Measurements from ENCODE around the gene NF1. TPM values are rescaled to one million over a fixed set of nuclear protein-coding genes. Genes with fewer than 3 reads are reported as not detected.

The NF1 gene
- total RNA-seq (2022; extraction: Qiagen RNA extraction; ENCODE audit: low read depth) = 13.7 to 20.8 TPM (median 18.7 TPM) in 5 replicates

GRCh38 chr17:31094600-31095235 lies at the start of gene NF1:
Gene NF1 (plus strand): TSS chr17:31094977. CDS start chr17:31095310, 333 bp downstream.

GRCh38 chr17:31297090-31297489 lies 202.3 kb downstream of the NF1 start, which contains the start of gene OMG:
Gene OMG (minus strand): TSS chr17:31297239. CDS start chr17:31296331, 908 bp downstream.

GRCh38 chr17:31313982-31314781 lies 219.4 kb downstream of the NF1 start, which contains the start of gene EVI2B:
Gene EVI2B (minus strand): TSS chr17:31314054. CDS start chr17:31305609, 8,445 bp downstream.

GRCh38 chr17:31321481-31321880 lies 226.7 kb downstream of the NF1 start, which contains the start of gene EVI2A:
Gene EVI2A (minus strand): TSS chr17:31321622. CDS start chr17:31319013, 2,609 bp downstream.

GRCh38 chr17:31391496-31391949 lies 296.7 kb downstream of the NF1 start, which contains the start of gene RAB11FIP4:
Gene RAB11FIP4 (plus strand): TSS chr17:31391675. CDS start chr17:31391853, 178 bp downstream.

Other genes with a start within 250 kb of the NF1 start
- 19.1 to 30.5 TPM (median 21.3 TPM) in 5 replicates for gene TEFM, start 188.7 kb upstream of the NF1 start, total RNA-seq (2022; extraction: Qiagen RNA extraction; ENCODE audit: low read depth)
- gene ADAP2, start 173.0 kb upstream of the NF1 start, total RNA-seq (2022; extraction: Qiagen RNA extraction; ENCODE audit: low read depth) = 2.6 to 3.7 TPM (median 3.2 TPM) in 5 replicates
- 22.6 to 26.1 TPM (median 24.5 TPM) in 5 replicates for gene RNF135, start 123.9 kb upstream of the NF1 start, total RNA-seq (2022; extraction: Qiagen RNA extraction; ENCODE audit: low read depth)
- gene OMG, start 202.3 kb downstream of the NF1 start, total RNA-seq (2022; extraction: Qiagen RNA extraction; ENCODE audit: low read depth) = not detected in 5 replicates
- 0.10 TPM in 1 of 5 replicates, not detected in the others for gene EVI2B, start 219.1 kb downstream of the NF1 start, total RNA-seq (2022; extraction: Qiagen RNA extraction; ENCODE audit: low read depth)
- gene EVI2A, start 226.6 kb downstream of the NF1 start, total RNA-seq (2022; extraction: Qiagen RNA extraction; ENCODE audit: low read depth) = not detected in 5 replicates